HG03571 (cell line): ENCODE measurements around the gene REEP6.
"Not testable (repeated sequence)": the region's sequence is repeated elsewhere in the genome, so short reads cannot be mapped to it uniquely, and the experiment has no call there.

Experiments used
- ATAC-seq: cut with Tn5 transposase; IDR thresholded peaks from one replicate; pipeline ENCODE4 v1.9.1; 2021; ENCODE audit not compliant: unreplicated experiment

The REEP6 gene

DNA sequence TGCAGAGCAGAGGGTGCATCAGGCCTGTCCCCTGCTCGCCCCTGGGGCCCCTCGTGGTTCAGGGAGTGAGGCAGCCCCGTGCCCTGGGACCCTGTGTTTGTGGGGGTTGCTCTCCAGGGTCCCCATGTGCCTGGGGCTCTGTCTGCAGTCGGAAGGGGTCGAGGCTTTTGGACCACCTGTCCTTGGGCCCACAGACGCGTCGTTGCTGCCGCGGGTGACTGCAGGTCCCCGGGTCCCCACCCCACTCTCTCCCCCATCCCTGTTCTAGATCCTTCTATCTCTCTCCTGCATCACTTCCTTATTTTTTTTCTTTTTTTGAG, 2.7 kb upstream of the REEP6 start:
- ATAC-seq: no peak

DNA sequence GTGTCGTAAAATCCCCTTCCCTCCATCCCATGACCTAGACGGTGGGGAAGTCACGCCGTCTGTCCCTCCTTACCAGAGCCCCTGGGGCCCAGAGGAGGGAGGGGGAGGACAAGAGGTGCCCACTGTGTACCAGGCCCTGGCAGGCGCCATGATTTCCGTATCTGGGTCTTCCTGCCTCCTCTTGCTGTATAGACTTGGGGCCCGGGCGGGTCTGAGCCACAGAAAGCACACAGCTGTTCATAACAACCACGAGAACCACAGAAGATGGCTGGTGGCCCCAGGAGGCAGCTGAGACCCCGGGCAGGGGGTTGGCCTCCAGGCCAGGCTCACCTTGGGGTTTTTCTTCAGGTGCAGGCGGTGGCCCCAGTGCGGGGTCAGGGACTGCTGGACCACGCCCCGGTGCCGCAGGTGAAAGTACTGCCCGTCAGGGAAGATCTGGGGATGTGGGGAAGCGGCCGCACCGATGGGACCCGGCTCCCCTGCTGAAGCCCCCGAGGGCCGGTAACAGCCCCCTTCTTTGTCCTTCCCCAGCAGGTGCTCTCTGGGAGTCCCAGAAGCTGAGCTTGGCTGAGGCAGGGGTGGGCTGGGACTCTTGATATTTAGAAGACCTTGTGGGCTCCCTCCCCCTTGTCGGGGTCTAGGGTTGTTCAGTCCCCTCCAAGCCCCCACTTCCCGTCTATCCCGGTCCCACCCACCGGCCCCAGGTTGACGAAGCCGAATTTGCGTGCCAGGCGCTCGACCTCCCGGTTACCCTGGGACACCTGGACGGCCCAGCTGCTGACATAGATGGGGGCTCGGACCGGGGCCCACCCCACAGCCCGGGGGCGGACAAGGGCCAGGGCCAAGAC, 1.3 kb upstream of the REEP6 start:
- ATAC-seq: no peak

DNA sequence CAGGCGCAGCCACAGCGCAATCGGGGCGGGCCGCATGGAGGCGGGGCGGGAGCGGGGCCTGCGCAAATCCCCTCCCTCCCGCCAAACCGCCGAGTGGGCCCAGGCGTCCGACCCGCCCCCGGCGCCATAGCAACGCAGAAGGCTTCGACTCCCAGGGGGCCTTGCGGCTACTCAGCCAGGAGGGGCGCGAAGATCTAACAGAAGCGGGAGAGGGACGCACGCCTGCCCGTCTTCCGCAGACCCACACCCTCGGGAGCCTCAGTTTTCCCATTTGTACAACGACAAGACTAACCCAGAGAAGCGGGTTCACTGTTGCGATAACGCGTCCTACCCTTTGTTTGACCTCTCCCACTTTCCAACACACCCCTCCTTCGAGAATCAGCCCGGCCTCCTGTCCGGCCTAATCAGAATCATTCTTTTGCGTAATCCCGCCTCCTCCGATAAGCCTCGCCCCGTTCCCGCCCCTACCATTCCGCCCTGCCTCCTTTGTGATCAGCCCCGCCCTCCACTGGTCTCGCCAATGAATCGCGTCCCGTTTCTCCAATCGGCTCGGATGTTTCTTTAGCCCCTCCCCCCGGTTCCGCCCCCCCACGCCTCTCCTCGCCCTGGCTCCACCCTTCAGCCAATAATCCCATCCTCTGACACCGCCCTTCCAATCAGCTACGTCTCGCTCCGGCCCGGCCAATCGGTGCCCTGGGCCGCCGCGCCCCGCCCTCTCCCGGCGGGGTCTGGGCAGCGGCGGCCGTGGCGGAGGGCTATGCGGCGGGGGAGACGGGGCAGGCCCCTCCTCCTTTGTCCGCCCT, 469 bp upstream of the REEP6 start, which contains the start of gene PCSK4:
PCSK4 (minus strand) TSS at position 40 of the 803 bp plus-strand sequence; CDS start at position 36, 4 bp downstream.
- peak; percentile 78 for ATAC-seq

DNA sequence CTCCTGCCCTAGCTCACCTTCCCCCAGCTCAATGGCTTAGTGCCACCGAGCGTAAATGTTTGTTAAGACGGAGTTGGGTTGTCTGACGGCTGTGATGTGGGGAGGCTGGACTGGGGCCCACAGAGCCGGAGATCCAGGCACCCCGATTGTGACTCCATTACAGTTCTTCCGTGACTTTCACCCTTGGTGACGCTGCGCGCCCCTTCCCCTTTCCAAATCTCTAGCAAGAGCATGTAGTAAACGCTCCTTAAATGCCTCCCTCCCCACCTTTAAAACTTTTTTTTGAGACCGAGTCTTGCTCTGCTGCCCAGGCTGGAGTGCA, 829 bp downstream of the REEP6 start:
- no peak for ATAC-seq

DNA sequence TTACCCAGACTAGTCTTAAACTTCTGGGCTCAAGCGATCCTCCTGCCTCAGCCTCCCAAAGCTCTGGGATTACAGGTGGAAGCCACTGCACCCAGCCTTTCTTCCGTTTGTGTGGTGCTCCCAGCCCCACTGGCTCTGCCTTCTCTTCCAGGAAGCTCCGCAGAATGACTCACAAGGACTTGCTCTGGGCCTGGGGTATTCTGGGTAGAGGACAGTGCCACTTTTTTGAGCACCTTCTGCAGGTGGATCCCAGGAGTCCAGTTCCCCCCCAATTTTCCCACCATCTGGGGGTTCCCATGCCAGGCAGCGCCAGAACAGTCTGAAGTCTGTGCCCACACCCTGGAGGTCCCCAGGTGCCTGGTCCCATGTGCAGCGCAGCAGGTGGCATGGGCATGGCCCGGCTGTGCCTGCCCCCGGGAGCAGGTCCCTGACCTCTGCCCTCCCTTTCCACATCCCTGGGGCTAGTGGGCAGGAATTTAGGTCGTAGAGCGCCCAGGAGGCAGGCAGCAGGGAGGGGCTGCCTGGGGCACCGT, 1.6 kb downstream of the REEP6 start:
- ATAC-seq: no peak

DNA sequence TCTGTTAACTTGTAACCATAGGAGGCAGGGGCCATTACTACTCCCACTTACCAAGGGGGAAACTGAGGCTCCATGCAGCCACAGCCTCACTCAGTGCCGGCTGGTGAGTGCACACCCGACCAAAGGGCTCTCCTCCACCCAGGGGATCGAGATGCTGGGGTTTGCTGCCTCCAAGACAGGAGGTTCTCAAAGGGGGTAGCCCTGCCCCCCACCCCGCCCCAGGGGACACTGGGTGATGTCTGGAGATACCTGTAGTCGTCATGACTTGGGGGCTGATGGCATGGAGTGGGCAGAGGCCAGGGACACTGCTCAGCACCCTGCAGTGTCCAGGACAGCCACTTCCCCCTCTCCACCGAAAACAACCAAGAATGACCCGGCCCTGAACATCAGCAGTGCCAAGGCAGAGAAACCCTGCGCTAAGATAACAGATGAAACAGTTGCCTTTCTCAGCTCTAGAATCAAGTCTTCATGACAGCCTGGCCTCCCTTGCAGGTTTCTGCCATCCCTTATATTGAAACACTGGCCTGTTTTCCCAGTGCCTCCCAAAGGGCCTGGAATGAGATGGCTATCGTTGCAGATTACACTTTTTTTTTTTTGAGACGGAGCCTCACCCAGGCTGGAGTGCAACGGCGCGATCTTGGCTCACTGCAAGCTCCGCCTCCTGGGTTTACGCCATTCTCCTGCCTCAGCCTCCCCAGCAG, 3.3 kb downstream of the REEP6 start:
- ATAC-seq: no peak

DNA sequence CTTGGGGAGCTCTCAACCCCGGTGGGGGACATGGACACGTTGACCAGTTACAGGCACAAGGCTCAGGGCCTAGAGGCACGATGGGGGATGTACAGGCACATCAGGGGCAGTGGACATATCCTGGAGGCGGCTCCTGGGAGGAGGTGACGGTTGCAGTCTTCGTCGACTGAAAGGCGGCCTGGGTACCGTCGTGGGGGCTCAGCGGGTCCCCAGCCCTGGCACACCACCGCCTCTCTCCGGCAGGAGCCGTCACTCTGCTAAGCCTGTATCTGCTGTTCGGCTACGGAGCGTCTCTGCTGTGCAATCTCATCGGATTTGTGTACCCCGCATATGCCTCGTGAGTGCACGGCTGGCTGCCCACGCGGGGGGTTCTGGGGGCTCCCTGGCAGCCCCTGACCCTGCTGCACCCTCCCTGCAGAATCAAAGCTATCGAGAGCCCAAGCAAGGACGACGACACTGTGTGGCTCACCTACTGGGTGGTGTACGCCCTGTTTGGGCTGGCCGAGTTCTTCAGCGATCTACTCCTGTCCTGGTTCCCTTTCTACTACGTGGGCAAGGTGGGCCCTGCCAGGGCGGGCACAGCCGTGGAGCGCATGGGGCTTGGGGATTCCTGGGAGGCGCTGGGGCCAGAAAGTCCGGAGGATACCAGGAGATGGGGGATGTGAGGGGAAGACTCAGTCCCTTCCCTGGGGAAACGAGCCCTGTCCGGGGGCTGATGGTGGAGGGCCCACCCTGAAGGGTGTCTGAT, 4.2 kb downstream of the REEP6 start:
- no peak for ATAC-seq

DNA sequence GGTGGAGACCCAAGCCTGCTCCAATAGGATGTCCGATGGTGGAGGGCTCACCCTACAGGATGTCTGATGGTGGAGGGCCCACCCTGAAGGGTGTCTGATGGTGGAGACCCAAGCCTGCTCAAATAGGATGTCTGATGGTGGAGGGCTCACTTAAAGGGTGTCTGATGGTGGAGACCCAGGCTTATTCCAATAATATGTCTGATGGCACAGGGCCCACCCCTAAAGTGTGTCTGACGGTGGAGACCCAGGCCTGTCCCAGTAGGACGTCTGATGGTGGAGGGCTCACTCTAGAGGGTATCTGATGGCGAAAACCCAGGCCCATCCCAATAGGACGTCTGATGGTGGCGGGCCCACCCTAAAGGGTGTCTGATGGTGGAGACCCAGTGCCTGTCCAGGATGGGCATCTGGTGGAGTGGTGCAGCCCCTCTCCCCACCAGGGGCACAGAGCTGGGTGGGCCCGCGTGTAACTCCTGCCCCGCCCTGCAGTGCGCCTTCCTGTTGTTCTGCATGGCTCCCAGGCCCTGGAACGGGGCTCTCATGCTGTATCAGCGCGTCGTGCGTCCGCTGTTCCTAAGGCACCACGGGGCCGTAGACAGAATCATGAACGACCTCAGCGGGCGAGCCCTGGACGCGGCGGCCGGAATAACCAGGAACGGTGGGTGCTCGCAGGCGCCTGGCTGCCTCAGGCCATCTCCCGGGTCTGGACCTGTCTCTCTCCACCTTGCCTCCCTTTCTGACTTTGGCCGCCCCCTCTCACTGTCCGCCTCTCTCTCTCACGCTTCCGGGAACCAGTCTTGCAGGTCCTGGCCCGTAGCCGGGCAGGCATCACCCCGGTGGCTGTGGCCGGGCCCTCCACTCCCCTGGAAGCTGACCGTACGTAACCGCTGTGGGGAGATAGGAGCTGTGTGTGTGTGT, 5.1 kb downstream of the REEP6 start:
- no peak for ATAC-seq

DNA sequence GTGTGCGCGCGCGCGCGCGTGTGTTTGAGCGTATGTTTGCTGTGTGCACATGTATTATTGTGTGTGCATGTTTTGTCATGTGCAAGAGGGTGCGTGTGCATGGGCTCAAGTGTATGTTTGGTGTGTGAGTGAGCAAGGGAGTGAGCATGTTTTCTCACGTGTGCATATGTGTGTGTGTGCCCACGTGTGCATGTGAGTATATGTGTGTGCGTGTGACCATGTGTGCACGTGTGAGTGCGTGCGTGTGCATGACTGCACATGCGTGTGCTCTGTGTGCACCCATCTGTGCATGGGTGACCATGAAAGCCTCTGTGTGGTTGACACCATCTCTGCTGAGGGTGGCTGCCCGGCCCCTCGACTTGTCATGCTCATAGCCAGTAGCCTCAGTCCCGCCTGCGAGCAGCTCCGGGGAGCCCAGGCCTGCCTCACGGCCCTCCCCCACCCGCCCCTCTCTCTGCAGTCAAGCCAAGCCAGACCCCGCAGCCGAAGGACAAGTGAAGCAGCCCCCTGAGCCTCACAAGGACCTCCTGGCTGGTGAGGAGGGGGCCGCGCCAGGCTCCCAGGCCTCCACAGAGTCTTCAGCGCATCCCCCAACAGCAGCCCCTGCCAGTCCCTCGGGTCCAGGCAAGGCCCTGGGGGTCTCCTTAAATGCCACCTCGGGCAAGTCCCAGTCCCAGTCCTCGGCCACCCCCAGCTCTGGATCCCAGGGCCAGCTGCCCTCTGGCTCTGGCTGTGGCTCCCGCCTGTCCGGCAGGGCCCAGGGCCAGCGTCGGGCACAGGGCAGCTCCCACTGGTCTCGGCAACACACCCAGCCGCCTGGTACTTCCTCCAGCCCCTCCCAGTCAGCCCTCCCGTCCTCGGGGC, 6.0 kb downstream of the REEP6 start:
- ATAC-seq: no peak

DNA sequence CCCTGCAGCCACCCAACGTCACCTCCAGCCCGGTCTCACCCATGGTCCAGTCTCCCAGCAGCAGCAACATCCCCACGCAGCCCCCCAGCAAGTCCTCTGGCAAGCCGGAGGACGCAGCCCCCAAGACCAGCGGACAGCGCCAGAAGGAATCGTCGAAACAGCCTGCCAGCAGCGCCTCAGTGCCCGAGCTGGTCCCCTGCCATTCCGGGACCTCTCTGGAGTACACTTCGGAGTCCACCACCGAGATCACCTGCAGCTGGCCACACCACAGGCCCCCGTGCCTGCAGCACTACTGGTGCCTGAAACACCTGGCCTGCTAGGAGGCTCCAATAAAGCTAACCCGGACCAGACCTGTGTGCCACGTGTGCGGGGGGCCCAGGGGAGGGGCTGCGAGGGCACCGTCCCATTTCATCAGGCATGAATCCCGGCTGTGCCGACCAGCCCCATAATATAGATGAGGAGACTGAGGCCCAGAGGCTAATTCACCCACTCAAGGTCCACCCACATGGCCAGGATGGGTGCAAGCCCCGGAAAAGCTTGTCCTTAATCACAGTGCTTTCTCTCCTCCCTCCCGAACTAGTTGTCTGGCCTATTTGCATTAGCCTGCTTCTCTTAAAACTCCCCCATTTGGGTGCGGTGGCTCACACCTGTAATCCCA, 6.7 kb downstream of the REEP6 start:
- no peak for ATAC-seq

DNA sequence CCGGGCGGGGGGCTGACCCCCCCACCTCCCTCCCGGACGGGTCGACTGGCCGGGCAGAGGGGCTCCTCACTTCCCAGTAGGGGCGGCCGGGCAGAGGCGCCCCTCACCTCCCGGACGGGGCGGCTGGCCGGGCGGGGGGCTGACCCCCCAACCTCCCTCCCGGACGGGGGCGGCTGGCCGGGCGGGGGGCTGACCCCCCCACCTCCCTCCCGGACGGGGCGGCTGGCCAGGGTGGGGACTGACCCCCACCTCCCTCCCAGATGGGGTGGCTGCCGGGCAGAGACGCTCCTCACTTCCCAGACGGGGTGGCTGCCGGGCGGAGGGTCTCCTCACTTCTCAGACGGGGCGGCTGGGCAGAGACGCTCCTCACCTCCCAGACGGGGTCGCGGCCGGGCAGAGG, 8.2 kb downstream of the REEP6 start:
- not testable (repeated sequence) for ATAC-seq

DNA sequence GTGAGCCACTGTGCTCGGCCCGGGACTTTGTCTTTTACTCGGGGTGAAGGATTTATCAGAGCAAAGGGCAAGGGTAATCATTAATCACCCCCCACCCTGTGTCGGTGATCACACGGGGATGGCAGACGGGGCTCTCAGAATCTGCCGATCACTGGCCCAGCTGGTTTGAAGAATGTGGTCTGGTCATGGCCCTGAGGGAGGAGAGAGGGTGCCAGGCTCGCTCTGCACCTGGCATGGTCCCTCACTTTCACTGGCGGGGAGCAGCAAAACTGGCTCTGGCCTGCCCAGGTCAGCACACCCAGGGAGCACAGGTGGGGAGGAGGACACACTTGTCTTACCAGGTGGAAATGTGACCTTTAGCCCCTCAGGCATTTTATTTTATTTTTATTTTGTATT, 10.2 kb downstream of the REEP6 start:
- no peak for ATAC-seq

DNA sequence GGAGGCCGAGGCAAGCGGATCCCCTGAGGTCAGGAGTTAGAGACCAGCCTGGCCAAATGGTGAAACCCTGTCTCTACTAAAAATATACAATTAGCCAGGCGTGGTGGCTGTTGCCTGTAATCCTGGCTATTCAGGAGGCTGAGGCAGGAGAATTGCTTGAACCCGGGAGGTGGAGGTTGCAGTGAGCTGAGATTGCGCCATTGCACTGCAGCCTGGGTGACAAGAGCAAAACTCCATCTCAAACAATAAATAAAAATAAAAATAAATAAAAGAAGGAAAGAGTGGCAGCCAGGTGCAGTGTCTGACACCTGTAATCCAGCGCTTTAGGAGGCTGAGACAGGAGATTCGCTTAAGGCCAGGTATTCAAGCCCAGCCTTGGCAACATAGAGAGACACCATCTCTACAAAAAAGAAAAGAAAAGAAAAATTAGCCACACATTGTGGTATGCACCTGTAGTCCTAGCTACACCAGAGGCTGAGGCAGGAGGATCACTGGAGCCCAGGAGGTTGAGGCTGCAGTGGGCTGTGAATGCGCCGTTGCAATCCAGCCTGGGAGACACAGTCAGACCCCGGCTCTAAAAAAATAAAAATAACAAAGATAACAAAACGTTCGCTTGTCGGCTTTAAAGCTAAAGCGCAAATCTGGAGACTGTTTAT, 11.6 kb downstream of the REEP6 start:
- no peak for ATAC-seq

DNA sequence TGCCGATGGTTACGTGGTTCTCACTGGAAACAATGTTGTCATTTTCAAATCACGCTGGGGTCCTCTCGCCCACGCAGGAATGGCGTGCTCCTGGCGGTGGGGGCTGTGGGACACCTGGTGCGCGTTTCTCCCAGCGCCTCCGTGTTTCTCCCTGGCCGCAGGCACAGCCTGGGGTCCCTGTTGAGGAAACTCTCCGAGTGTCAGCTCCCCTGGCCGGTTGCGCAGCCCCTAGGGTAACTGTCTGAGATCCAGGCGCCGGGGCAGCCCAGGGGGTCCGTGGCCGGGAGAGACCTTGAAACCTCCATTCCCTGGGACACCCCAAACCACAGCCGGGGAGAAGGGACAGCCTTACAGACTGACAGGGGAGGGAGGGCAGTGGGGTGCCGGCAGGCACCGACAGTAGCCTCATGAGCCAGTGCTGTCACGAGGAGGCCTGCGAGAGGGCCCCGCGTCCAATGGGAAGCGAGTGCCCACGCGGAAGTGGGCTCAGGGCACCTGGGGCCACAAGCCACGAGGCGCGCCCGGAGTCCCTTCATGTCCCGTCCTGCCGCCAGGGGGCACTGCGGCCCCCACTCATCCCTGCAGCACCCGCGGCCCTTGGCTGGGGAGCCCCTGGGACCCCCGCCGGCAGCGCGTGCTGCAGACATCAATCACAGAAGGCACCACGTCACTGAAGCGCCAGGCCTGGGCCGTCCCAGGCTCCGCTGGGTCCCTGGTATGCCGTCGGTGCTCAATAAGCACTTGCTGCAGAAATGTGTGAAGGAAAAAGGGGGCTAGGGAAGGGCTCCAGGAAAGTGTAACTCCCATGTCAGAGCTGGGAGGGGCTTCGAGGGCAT, 12.3 kb downstream of the REEP6 start:
- ATAC-seq: no peak

DNA sequence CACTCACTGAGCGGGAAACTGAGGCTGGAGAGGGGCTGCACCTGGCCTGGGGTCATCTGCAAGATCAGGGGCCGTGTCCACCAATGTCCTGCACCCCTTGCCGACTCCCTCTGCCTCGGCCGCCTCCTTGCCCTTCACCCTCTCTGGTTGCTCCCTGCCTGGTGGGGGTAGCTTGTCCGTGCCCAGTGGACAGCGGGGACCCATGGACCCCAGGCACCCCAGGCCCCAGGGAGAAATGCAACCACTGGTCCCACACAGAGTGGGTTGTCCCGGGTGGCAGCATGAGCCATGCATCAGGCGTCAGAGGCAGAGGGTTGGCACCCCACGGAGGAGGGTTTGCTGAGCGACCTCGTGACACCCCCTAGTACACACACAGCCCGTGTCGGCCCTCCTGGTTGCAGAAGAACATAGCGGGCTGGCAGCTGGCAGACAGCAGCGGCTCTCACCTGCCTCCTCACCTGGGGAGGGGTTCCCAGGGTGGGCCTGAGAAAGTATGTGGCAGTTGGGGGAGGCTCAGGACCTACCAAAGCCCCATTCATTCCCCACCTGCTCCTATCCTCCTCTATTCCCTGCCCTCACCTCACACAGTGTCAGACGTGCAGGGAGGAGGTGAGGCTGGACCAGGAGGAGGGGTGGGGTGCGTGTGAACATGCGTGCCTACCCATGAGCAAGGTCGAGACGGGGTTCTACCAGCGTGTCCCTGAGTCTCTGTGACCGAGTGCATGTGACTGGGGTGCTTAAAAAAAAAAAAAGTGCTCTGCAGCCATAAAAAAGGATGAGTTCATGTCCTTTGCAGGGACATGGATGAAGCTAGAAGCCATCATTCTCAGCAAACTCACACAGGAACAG, 13.2 kb downstream of the REEP6 start:
- no peak for ATAC-seq

DNA sequence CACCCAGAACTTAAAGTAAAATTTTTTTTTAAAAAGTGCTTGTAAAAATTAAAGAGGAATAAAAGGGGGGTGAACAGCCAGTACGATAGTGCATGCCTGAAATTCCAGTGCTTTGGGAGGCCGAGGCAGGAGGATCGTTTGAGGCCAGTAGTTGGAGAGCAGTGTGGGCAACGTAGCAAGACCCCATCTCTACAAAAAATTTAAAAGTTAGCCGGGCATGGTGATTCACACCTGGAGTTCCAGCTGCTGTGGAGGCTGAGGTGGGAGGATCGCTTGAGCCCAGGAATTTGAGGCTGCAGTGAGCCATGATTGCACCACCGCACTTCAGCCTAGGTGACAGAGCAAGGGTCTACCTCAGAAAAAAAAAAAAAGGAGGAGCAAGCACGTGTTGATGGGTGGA, 14.0 kb downstream of the REEP6 start:
- ATAC-seq: no peak
